ES-I3 (cell line): ENCODE data around the gene CRB2.

ENCODE experiments used
- H3K36me3 ChIP-seq: 2 replicates; pipeline ENCODE4 v1.6.1; 2013; ENCODE audit warnings: mild to moderate bottlenecking, low read length, control low read depth, moderate library complexity; ENCODE audit not compliant: insufficient read depth
- H3K4me1 ChIP-seq: 2 replicates; pipeline ENCODE4 v1.6.1; 2013; ENCODE audit warnings: mild to moderate bottlenecking, control low read depth, low read length; ENCODE audit not compliant: insufficient read depth
- H3K9ac ChIP-seq: 2 replicates; pipeline ENCODE4 v1.6.1; 2013; ENCODE audit warnings: low read depth, mild to moderate bottlenecking, low read length, moderate library complexity
- H3K9me3 ChIP-seq: 2 replicates; pipeline ENCODE4 v1.6.1; 2013; ENCODE audit warnings: mild to moderate bottlenecking, low read length, moderate library complexity; ENCODE audit not compliant: control insufficient read depth, insufficient read depth

CRB2 gene

GRCh38 chr9:123372766-123373446, 16.9 kb downstream of the CRB2 start:
- peaks cover 24% of the 10 kb centered on the region for H3K4me1 ChIP-seq
- H3K36me3 ChIP-seq, result no peaks in the 10 kb centered on the region
- no peak overlapping the region for H3K9ac ChIP-seq
- H3K9me3 ChIP-seq, result no peaks in the 10 kb centered on the region

DNA sequence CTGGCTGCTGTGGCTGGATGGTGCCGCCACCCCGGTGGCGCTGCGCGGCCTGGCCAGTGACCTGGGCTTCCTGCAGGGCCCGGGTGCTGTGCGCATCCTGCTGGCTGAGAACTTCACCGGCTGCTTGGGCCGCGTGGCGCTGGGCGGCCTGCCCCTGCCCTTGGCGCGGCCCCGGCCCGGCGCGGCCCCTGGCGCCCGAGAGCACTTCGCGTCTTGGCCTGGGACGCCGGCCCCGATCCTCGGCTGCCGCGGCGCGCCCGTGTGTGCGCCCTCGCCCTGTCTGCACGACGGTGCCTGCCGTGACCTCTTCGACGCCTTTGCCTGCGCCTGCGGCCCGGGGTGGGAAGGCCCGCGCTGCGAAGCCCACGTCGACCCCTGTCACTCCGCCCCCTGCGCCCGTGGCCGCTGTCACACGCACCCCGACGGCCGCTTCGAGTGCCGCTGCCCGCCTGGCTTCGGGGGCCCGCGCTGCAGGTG, 17.5 kb downstream of the CRB2 start:
- peaks cover 18% of the 10 kb centered on the region for H3K4me1 ChIP-seq
- H3K9ac ChIP-seq, result no peak overlapping the region
- no peaks in the 10 kb centered on the region for H3K9me3 ChIP-seq
- no peaks in the 10 kb centered on the region for H3K36me3 ChIP-seq

GRCh38 chr9:123373946-123374345, 17.9 kb downstream of the CRB2 start:
- Histone ChIP-seq H3K9me3 (no peaks in the 10 kb centered on the region), H3K9ac (no peak overlapping the region), H3K36me3 (no peaks in the 10 kb centered on the region), H3K4me1 (peaks cover 18% of the 10 kb centered on the region)

DNA sequence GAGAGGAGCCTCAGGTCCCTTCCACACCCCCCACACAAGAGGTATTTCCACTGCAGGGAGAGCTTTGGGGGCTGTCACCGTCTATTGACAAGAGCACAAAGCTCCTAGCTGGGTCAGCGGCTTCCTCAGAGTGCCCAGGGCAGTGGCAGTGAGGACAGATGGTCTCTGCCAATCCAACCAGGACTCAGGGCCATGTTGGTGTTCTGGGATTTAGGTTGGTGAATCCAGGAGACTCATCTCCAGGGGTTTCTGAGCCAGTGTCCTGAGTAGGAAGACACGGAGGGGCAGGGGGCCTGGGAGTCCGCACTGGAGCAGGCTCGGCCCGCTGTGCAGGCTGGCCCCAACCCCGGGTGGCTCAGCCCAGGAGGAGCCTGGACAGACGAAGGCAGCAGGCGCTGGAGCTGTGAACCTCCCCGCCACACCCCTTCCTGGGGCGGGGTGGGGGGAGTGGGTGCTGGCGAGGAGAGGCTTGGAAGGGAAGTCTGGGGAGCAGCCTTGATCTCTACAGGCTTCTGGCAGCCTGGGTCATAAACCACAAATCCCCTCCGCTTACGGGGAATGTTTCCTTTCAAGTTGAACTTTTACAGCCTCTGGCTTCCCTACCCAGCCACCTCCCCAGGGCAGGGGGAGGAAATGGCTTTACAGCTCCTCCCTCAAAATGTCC, 19.6 kb downstream of the CRB2 start:
- no peaks in the 10 kb centered on the region for H3K36me3 ChIP-seq
- no peaks in the 10 kb centered on the region for H3K9me3 ChIP-seq
- H3K9ac ChIP-seq, result no peak overlapping the region
- H3K4me1 ChIP-seq, result peaks cover 18% of the 10 kb centered on the region

DNA sequence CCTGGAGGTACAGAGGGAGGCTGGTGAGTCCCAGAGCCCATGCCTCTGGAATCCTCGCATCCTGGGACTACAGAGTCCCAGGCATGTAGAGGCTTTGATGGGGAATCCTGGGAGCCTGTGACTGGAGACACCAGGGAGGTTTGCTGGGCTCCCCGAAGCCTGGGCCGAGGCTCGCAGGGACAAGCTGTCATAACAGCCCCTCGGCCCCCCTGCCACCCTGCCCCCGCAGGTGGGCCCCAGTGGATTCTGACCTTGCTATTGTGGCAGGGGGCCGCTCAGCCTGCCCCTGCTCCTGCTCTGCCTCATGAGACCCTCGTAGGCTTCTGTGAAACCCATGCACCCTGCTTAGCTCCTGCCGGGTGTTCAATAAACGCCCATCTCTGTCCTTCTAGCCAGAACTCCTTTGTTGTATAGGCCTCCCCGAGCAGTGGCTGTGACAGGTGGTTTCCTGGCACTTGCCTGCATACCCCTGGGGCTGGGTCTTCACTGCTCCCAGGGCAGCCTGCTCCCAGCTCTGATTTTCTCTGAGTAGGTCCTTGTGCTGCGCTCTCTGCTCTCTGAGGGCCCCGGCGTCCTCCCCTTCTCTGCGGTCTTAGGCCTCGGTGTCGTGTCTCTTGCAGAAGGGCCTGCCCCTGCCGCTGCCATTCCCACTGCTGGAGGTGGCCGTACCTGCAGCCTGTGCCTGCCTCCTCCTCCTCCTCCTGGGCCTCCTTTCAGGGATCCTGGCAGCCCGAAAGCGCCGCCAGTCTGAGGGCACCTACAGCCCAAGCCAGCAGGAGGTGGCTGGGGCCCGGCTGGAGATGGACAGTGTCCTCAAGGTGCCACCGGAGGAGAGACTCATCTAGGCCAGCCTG, 20.4 kb downstream of the CRB2 start:
- H3K9me3 ChIP-seq, result no peaks in the 10 kb centered on the region
- no peak overlapping the region for H3K9ac ChIP-seq
- H3K36me3 ChIP-seq, result no peaks in the 10 kb centered on the region
- H3K4me1 ChIP-seq, result peaks cover 18% of the 10 kb centered on the region

DNA sequence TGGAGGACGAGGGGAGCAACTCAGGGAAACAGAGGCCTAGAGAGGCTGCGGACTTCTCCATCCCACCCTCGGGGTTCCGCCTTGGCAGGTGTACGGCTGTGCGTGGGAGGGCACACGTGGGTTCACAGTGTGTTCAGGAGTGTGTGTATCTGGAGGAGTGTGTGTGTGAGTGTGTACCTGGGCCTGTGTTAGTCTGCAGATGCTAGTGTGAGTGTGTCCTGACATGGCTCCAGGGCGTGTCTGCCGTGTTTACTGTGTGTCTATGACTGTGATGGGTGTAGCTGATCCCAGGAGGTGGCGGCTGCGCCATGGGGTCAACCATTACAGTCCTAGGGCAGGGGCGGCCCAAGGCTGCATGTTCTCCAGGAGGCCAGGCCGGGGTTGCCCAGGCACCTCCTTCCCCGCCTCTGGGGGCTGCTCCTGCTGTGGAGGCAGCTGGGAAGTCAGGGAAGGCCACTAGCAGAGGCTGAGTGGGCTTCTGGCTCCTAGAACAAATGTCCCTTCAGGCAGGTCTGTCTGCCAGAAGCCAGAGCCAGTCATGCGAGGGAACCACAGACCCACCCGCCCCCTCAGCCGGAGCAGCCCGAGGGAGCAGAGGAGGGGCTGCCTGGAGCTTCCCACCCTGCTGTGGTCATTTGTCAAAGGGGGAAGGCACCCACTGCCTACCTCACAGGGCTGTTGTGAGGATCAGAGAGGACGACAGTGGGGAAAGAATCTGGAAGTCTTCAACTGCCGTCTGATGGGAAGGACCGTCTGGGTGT, 21.4 kb downstream of the CRB2 start:
- Histone ChIP-seq H3K4me1 (peaks cover 18% of the 10 kb centered on the region), H3K36me3 (no peaks in the 10 kb centered on the region), H3K9me3 (no peaks in the 10 kb centered on the region), H3K9ac (no peak overlapping the region)

GRCh38 chr9:123378025-123378424, 22.0 kb downstream of the CRB2 start:
- Histone ChIP-seq H3K9ac (no peak overlapping the region), H3K4me1 (peaks cover 18% of the 10 kb centered on the region), H3K36me3 (no peaks in the 10 kb centered on the region), H3K9me3 (no peaks in the 10 kb centered on the region)

DNA sequence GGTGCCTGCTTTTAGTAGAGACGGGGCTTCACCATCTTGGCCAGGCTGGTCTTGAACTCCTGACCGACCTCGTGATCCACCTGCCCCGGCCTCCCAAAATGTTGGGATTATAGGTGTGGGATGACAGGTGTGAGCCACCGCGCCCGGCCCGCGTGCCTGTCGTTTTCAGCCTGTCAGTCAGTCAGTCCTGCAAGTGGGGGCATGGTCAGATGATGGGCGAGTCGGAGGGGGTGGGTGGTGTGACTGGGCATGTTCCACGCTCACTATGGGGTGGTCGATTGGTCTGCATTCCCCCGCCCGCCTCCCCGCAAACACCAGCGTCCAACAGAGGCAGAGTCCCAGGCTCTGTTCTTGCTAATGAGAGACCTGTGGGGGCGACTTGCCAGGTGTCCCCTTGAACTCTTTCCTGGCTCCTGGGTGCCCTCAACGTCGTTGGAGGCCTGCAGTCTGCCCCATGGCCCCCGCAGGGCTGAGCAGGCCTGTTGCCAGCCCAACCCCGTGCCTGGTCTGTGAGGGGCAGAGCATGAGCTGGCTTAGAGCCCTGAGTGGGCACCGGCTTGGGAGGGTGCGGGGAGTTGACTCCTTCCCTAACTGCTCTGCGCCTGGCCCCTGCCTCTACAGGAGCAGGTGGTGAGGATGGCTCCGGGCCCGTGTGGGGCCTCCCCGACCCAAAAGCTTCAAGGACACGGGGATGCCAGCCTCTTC, 23.1 kb downstream of the CRB2 start:
- Histone ChIP-seq H3K9me3 (no peaks in the 10 kb centered on the region), H3K9ac (no peak overlapping the region), H3K4me1 (peaks cover 17% of the 10 kb centered on the region), H3K36me3 (no peaks in the 10 kb centered on the region)

GRCh38 chr9:123380852-123381705, 25.1 kb downstream of the CRB2 start:
- Histone ChIP-seq H3K9ac (no peak overlapping the region), H3K36me3 (no peaks in the 10 kb centered on the region), H3K4me1 (peaks cover 4% of the 10 kb centered on the region), H3K9me3 (no peaks in the 10 kb centered on the region)

DNA sequence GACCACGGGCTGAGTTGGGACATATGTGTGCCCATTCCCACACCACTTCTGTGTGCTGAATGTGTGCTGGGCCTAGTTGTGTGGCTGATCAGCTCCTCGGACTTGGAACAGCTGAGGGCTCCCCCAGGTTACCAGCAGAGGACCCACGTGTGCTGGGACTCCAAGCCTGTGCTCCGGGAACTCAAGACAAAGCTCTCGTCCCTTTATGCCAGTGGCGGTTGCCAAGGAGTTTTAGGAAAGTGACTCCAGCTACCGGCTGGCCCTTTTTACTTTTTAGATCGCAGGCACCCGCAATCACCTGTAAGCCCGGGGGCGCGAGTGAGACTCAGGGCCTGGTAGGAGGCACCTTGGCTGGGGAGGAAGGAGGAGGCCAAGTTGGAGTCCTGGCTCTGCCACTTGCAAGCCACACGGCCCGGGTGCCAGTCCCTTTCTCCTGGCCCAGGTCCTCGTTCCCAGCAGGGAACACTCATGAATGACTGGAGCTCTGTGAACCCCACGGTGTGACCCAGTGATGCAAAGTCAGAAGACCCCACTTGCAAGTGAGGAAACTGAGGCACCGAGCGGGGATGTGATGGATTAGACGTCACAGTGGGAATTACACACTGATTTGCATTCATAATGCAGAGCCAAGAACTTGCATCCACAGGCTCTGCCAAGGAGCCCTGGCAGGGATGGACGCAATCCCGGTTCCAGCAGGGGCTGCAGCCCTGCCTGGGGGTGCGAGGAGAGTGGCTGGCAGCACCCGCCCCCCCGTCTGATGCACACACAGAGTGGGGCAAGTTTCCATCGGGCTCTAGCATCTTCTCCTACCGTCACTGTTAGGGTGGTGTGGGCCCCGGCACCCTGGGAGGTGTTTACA, 26.9 kb downstream of the CRB2 start:
- no peaks in the 10 kb centered on the region for H3K4me1 ChIP-seq
- no peaks in the 10 kb centered on the region for H3K36me3 ChIP-seq
- no peak overlapping the region for H3K9ac ChIP-seq
- H3K9me3 ChIP-seq, result no peaks in the 10 kb centered on the region

DNA sequence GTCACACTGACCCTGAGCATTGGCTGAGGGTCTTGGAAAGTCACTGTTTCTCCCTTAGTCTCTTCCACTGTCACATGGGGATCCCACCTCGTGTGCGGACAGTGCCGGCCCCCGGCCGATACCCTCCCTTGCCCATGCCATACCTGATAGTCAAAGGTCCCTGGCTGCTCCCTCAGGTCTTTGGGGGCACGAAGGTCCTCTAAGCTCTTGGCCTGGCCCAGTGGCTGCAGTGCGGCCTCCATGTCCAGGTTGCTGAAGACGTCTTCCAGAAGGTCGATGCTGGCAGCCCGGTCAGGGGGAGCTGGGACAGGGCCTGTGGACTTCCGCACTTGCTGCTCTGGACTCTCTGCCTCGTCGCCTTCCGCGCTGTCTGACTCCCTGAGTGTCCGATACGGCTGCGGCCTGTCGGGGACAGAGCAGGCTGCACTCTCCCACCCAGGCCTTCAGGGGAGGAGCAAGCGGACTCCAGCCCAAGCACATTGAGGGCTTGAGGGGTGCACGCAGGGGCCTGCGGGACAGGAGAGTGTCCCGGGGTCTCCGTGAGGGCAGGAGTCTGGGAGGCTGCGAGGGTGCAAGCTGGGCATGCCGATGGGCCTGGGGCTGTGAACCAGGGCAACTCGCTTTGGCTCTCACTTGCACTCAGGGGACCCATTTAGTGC, 27.6 kb downstream of the CRB2 start:
- H3K36me3 ChIP-seq, result no peaks in the 10 kb centered on the region
- no peaks in the 10 kb centered on the region for H3K4me1 ChIP-seq
- no peaks in the 10 kb centered on the region for H3K9me3 ChIP-seq
- H3K9ac ChIP-seq, result no peak overlapping the region

DNA sequence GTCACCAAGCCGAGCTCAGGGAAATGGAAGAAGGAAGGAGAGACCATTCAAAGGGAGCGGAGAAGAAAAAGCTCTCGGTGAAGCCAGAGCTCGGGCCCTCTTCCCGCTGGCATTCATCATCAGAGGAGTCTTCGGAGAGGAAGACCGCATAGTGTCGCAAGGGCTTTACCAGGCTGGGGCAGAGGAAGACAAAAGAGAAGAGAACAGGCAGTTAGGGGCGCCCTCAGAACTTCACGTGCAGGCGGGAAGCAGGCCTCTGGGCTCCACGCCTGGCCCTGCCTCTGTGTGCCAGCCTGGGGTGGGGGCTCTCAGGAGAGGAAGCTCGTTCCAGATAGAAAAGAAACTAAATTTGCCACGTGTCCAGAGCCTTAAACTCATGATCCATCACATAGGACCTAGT, 31.7 kb downstream of the CRB2 start:
- H3K9ac ChIP-seq, result no peak overlapping the region
- no peaks in the 10 kb centered on the region for H3K9me3 ChIP-seq
- no peaks in the 10 kb centered on the region for H3K4me1 ChIP-seq
- no peaks in the 10 kb centered on the region for H3K36me3 ChIP-seq
